GM12874 (cell line): ENCODE results near the gene ZNF580.
A peak's percentile ranks its signal among the peaks of the same experiment; 100 is the strongest.

ENCODE experiments used
- TF ChIP-seq, protein P1 (sequence below): IDR thresholded peaks from 2 replicates; pipeline ENCODE4 v1.5.1; 2011; ENCODE audit warnings: low read depth, mild to moderate bottlenecking, control low read depth, low read length, moderate library complexity; ENCODE audit not compliant: insufficient read depth

Gene ZNF580

DNA sequence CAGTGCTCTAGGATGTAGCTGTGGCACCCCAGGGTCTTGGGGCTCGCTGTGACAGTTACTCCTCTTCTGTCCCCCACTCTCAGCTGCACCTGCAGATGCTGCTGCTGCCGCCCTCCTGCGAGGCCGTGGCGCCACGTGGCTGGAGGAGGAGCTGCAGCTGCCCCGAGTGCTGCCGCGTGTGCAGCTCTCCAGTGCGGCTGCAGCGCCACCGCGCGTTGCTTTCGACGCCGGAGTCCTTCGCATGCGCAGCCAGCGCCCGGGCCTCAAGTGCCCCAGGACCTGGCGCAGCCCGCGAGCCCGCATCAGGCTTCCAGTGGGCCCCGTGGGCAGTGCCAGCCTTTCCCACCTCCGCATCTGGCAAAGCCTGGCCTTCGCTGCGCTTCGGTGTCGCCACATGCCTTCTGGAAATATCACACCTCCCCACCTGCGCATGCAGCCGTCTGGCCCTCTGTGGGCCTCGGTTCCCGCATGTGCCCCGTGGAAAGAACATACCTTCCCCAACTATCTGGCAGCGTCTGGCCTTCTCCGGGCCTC, 692 bp upstream of the ZNF580 start:
- TF ChIP-seq, protein P1, sequence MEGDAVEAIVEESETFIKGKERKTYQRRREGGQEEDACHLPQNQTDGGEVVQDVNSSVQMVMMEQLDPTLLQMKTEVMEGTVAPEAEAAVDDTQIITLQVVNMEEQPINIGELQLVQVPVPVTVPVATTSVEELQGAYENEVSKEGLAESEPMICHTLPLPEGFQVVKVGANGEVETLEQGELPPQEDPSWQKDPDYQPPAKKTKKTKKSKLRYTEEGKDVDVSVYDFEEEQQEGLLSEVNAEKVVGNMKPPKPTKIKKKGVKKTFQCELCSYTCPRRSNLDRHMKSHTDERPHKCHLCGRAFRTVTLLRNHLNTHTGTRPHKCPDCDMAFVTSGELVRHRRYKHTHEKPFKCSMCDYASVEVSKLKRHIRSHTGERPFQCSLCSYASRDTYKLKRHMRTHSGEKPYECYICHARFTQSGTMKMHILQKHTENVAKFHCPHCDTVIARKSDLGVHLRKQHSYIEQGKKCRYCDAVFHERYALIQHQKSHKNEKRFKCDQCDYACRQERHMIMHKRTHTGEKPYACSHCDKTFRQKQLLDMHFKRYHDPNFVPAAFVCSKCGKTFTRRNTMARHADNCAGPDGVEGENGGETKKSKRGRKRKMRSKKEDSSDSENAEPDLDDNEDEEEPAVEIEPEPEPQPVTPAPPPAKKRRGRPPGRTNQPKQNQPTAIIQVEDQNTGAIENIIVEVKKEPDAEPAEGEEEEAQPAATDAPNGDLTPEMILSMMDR = peak; percentile 62

DNA sequence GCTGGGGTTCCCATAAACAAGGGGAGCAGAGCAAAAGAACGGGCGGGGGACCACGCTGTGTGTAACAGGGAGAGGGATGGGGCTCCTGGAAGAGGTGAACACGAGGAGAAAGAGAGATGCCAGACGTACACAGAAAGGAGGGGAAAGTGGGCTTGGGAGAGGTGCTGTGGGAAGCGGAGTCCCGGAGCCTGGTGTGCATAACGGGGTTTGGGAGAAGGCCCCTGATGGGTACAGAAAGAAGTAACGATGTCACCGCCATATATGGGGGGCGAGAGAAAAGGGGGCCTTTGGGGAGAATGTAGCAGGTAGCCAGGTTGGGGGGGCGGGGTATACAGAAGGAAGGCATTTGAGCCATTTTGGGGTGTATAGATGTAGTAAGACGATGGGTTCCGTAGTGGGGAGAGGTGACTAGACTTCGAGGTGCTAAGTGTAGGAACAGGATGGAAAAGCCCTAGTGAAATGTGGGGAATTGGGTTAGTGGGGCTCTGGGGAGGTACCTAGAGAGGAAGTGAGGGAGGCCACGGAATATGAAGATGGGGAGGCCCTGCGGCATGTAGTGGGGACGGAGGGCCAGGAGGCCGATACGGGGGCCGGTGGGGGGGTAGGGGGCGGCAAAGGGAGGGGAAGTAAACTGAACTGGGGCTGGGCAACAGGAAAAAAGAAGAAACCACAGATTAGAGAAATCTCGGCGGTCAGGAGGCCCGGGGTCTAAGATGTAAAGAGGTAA, 787 bp downstream of the ZNF580 start:
- TF ChIP-seq, protein P1 = no peak

DNA sequence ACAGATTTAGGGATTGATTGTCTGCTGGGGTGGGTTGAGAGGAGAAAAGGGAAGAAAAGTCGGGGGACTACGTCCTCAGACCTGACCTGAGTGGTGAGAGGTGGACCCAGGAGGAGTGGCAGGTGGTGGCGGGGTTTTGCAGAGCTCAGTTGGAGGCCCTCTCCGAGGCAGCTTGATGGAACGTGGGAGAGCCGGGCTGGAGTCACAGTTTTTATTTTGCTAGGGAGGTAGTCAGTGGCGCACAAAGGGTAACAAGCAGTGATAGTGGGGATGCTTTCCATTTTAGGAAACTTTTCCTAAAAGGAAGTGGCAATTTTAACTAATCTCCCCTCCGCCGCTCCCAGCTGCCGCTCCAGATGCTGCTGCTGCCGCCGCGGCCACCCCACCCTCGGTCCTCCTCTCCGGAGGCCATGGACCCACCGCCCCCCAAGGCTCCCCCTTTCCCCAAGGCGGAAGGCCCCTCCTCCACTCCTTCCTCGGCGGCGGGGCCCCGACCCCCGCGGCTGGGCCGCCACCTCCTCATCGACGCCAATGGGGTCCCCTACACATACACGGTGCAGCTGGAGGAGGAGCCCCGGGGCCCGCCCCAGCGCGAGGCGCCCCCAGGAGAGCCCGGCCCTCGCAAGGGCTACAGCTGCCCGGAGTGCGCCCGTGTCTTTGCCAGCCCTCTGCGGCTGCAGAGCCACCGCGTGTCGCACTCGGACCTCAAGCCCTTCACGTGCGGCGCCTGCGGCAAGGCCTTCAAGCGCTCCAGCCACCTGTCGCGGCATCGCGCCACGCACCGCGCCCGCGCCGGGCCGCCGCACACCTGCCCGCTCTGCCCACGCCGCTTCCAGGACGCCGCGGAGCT, 1.6 kb downstream of the ZNF580 start:
- TF ChIP-seq, protein P1 = no peak

DNA sequence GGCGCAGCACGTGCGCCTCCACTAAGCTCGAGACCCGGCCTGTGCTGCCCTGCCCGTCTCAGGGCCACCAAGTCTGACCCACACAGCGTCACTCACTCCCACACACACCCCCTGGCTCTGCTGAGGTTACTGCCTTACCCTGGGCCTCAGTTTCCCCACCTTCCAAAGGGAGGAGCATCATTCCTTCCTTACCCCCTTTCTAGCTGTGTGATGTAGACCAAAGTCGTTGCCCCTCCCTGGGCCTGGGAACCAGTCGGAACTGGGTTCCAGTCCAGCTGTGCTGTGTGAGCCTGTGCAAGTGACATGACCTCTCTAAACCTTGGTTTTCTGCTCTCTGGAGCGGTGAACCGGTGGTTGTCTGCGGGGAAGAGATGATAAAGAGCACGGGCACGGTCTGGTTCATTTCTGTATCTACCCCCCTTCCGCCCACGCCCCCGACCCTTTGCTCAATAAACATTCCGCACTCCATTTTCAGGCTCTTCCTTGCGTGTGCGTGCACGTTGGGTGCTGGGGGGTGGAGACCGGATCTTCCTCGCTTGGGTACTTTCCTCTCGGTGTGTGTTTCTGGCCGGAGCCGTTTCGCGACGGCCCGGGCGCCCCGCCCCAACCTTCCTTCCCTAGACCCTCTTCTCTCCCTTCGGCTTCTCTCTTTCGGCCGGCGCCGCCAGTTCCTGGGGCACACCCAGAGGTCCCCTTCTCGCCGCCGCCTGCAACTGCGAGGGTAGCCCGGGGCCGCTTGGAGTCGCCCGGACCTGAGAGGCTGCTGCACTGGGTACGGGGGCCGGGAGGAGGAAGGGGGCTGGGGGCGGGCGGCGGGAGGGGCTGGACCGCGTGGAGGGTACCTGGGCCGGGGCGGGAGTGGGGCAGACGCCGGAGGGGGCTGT, 2.4 kb downstream of the ZNF580 start, which contains the start of gene ZNF581:
Gene ZNF581 (plus strand): TSS at position 647 of the 884 bp plus-strand sequence. CDS start 923 bp downstream, outside the sequence.
- TF ChIP-seq, protein P1 = no peak

DNA sequence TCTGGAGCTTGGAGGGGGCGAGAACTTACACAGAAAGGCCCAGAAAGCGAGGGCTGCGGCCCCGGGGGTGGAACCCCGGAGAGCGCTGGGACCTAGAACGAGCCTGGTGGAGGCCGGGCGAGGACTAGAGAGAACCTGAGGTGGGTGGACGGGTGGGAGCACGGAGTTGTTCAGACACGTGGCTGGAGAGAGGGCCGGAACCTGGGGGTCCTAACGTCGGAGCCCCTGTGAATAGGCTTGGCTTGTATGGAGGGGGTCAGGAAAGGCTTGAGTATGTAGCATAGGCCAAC, 3.0 kb downstream of the ZNF580 start:
- TF ChIP-seq, protein P1 = no peak

DNA sequence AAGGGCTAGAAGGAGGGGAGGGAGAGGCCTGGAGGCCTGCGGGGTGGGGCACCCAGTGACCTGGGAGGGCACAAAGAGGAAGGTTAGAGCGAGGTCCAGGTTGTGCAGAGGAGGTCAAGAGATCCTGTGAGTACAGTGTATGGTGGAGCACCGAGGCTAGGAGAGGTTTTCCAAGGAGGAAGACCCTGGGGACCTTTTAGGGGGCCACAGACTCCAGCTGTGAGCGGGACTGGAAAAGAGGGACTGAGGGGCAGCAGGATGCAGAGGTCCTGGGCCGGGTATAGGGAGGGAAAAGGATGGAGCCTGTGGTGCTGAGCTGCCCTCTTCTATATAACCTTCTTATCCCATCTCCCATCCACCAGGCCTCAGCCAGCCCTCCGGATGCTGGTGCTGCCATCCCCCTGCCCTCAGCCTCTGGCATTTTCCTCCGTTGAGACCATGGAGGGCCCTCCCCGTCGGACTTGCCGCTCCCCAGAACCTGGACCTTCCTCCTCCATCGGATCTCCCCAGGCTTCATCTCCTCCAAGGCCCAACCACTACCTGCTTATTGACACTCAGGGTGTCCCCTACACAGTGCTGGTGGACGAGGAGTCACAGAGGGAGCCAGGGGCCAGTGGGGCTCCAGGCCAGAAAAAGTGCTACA, 3.5 kb downstream of the ZNF580 start:
- TF ChIP-seq, protein P1 = no peak
